ENCODE measurements around the gene SERPINA7.

GRCh38 chrX:106005684-106006083 lies 32.8 kb downstream of the SERPINA7 start:
- no peak for TF ChIP-seq EZH2 (IDR thresholded peaks at IDR 0.05; ENCODE audit: borderline replicate concordance, low read length)
- TF ChIP-seq CTCF (IDR thresholded peaks at IDR 0.05; ENCODE audit: low read length): no peak

Data from OCI-LY1 (cell line).